SU-DHL-6 (cell line): Measurements from ENCODE around the gene CYSTM1.

Experiments used
- H2AFZ ChIP-seq: fragments of 200-600 bp; sonication (generic); 2 replicates; pipeline ENCODE4 v1.6.1; 2014; ENCODE audit warnings: low read depth, mild to moderate bottlenecking, moderate library complexity, mixed read lengths, antibody characterized with exemption, low read length; ENCODE audit not compliant: severe bottlenecking
- H3F3A ChIP-seq: fragments of 200-600 bp; shearing (Covaris generic); 2 replicates; pipeline ENCODE4 v1.6.0; 2016; ENCODE audit warnings: antibody characterized with exemption, mild to moderate bottlenecking; ENCODE audit not compliant: insufficient read depth
- H3K27ac ChIP-seq: fragments of 200-600 bp; sonication (generic); 2 replicates; pipeline ENCODE4 v1.5.1; 2016; ENCODE audit warnings: low read depth, mild to moderate bottlenecking, low read length, moderate library complexity, mixed read lengths
- H3K27me3 ChIP-seq: fragments of 200-600 bp; sonication (generic), shearing (Covaris generic); 2 replicates; pipeline ENCODE4 v1.6.0; 2014; ENCODE audit warnings: mild to moderate bottlenecking, low read length
- H3K36me3 ChIP-seq: fragments of 200-600 bp; sonication (generic); 2 replicates; pipeline ENCODE4 v1.6.1; 2014; ENCODE audit warnings: mild to moderate bottlenecking, low read length, mixed read lengths
- H3K4me2 ChIP-seq: fragments of 300-600, 200-600 bp; shearing (Covaris generic), sonication (generic); 2 replicates; pipeline ENCODE4 v1.6.0; 2014; ENCODE audit warnings: low read length, low read depth, mild to moderate bottlenecking; ENCODE audit not compliant: poor library complexity, severe bottlenecking
- H3K4me3 ChIP-seq: fragments of 200-600 bp; sonication (generic); 2 replicates; pipeline ENCODE4 v1.5.1; 2014; ENCODE audit warnings: antibody characterized with exemption, low read length, mild to moderate bottlenecking, mixed read lengths; ENCODE audit not compliant: insufficient read depth, poor library complexity, severe bottlenecking
- H3K79me2 ChIP-seq: fragments of 200-600 bp; sonication (generic); 2 replicates; pipeline ENCODE4 v1.6.1; 2014; ENCODE audit warnings: mild to moderate bottlenecking, low read length, moderate library complexity; ENCODE audit not compliant: insufficient read depth
- H3K9ac ChIP-seq: fragments of 200-600 bp; sonication (generic); 2 replicates; pipeline ENCODE4 v1.7.0; 2014; ENCODE audit warnings: mild to moderate bottlenecking, low read length
- H3K9me2 ChIP-seq: fragments of 200-600 bp; sonication (generic); replicated peaks from 2 replicates; pipeline ENCODE4 v1.6.1; 2014; ENCODE audit warnings: low read length; ENCODE audit not compliant: insufficient read depth
- H3K9me3 ChIP-seq: fragments of 200-600 bp; sonication (generic); 2 replicates; pipeline ENCODE4 v1.6.1; 2014; ENCODE audit warnings: low read length, mixed read lengths; ENCODE audit not compliant: insufficient read depth
- H4K20me1 ChIP-seq: fragments of 200-600 bp; sonication (generic); 2 replicates; pipeline ENCODE4 v1.6.1; 2014; ENCODE audit warnings: low read depth, mild to moderate bottlenecking, antibody characterized with exemption, low read length, moderate library complexity, mixed read lengths
- EZH2phosphoT487 ChIP-seq: fragments of 200-600 bp; sonication (generic), shearing (Covaris generic); conservative IDR thresholded peaks from 2 replicates; pipeline ENCODE4 v1.6.1; 2018; ENCODE audit warnings: mild to moderate bottlenecking, antibody characterized with exemption, low read length, moderate library complexity, mixed read lengths
- TF ChIP-seq, protein P1 (sequence below): fragments of 200-600 bp; sonication (generic); IDR thresholded peaks from one replicate; pipeline ENCODE4 v1.5.1; 2017; ENCODE audit warnings: antibody characterized with exemption, mild to moderate bottlenecking, low read length, moderate library complexity; ENCODE audit not compliant: insufficient read depth, poor library complexity, severe bottlenecking

The CYSTM1 gene

GRCh38 chr5:140250386-140250785, 75.4 kb downstream of the CYSTM1 start:
- H3K36me3 ChIP-seq = no peaks in the 10 kb centered on the region
- H3K9ac ChIP-seq = no peak overlapping the region
- no peaks in the 10 kb centered on the region for H3K79me2 ChIP-seq
- H2AFZ ChIP-seq = no peak overlapping the region
- no peak overlapping the region for H3K4me2 ChIP-seq
- no peak overlapping the region for H3K27ac ChIP-seq
- no peaks in the 10 kb centered on the region for H3K27me3 ChIP-seq
- H3K9me2 ChIP-seq = no peaks in the 10 kb centered on the region
- H3F3A ChIP-seq = no peaks in the 10 kb centered on the region
- no peaks in the 10 kb centered on the region for H3K9me3 ChIP-seq
- TF ChIP-seq, protein P1, sequence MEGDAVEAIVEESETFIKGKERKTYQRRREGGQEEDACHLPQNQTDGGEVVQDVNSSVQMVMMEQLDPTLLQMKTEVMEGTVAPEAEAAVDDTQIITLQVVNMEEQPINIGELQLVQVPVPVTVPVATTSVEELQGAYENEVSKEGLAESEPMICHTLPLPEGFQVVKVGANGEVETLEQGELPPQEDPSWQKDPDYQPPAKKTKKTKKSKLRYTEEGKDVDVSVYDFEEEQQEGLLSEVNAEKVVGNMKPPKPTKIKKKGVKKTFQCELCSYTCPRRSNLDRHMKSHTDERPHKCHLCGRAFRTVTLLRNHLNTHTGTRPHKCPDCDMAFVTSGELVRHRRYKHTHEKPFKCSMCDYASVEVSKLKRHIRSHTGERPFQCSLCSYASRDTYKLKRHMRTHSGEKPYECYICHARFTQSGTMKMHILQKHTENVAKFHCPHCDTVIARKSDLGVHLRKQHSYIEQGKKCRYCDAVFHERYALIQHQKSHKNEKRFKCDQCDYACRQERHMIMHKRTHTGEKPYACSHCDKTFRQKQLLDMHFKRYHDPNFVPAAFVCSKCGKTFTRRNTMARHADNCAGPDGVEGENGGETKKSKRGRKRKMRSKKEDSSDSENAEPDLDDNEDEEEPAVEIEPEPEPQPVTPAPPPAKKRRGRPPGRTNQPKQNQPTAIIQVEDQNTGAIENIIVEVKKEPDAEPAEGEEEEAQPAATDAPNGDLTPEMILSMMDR = no peak
- no peak for TF ChIP-seq EZH2phosphoT487
- no peaks in the 10 kb centered on the region for H4K20me1 ChIP-seq
- no peak overlapping the region for H3K4me3 ChIP-seq

DNA sequence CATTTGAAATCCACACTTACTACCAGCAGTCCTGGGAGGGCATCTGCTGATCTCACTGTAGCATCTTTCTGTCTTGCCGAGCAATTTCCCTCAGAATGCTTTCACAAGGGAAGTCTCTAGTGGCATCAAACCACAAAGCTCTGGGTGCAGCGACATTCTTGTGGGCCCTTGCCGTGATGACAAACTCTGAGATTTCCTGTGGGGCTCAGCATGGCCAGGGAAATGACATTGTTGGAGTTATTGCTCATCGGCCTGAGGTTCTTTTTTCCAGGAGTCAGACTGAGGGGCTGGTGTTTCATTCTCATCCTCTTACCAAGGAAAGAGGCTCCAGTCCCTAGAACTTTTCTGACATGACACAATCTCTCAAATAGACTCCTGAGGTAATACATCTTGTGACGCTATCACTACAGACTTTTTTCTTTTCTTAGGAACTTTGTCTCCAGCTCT, 76.6 kb downstream of the CYSTM1 start:
- H4K20me1 ChIP-seq = no peaks in the 10 kb centered on the region
- H2AFZ ChIP-seq = no peak overlapping the region
- H3K4me3 ChIP-seq = no peak overlapping the region
- no peaks in the 10 kb centered on the region for H3K79me2 ChIP-seq
- no peaks in the 10 kb centered on the region for H3K9me3 ChIP-seq
- no peaks in the 10 kb centered on the region for H3K36me3 ChIP-seq
- TF ChIP-seq, protein P1 = no peak
- no peak for TF ChIP-seq EZH2phosphoT487
- no peaks in the 10 kb centered on the region for H3F3A ChIP-seq
- H3K27ac ChIP-seq = no peak overlapping the region
- H3K27me3 ChIP-seq = no peaks in the 10 kb centered on the region
- H3K9me2 ChIP-seq = no peaks in the 10 kb centered on the region
- H3K4me2 ChIP-seq = no peak overlapping the region
- no peak overlapping the region for H3K9ac ChIP-seq

- H3K4me2 ChIP-seq = no peak overlapping the region
- H3K4me3 ChIP-seq = no peak overlapping the region
- H4K20me1 ChIP-seq = no peaks in the 10 kb centered on the region
- no peaks in the 10 kb centered on the region for H3K9me2 ChIP-seq
- TF ChIP-seq, protein P1 = no peak
- no peak for TF ChIP-seq EZH2phosphoT487
- no peaks in the 10 kb centered on the region for H3K27me3 ChIP-seq
- no peaks in the 10 kb centered on the region for H3K36me3 ChIP-seq
- no peaks in the 10 kb centered on the region for H3K9me3 ChIP-seq
- H3K27ac ChIP-seq = no peak overlapping the region
- no peak overlapping the region for H2AFZ ChIP-seq
- H3K9ac ChIP-seq = no peak overlapping the region
- no peaks in the 10 kb centered on the region for H3F3A ChIP-seq
- H3K79me2 ChIP-seq = no peaks in the 10 kb centered on the region
These were observed 77.6 kb downstream of the CYSTM1 start for GRCh38 chr5:140252470-140253126.
